RCC 7860 (cell line): ENCODE results near the gene PDE5A.
A peak's percentile ranks its signal among the peaks of the same experiment; 100 is the strongest.

Source experiments
- DNase-seq: peaks from one replicate; pipeline ENCODE4 v3.0.0-alpha.2; 2015; ENCODE audit warnings: low spot score
- FAIRE-seq: peaks from 2 replicates; lab custom pipeline; 2012; peaks lifted over from hg19 to GRCh38; lab: Jason Lieb, UNC

PDE5A gene

DNA sequence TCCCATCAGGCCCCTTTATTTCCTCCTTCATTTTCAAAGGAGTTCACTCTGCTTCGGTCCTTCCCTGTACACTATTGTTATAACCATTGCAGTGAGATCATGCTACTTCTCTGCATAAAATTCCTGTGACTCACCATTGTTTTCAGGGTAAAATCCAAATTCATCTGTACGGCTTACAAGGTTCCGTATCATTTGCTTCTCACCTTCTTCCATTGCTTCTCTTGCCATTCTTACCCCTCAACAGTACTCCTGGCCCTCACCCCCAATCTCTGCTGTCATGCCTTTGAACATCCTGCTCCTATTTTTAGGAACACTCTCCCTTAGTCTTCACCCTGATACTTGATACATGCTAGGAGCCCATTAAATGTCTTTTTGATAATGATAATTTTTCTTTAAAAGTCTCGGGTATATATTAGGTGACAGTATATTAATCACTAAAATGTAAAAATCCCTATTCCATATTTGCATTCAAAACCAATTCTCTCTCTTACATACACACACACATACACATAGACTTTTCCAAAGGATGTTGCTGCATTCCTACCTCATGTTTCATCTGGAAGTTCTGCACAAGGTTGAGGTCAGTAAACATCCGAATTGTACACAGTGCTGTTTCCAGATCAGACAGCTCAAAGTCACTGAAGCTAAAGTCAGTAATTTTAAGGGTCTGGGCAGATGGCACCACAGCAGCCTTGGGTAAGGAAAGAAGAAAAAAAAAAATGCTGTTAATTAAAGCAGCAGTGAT is 103.4 kb downstream of the PDE5A start:
- DNase-seq, result peak; percentile 29
- no peak for FAIRE-seq

DNA sequence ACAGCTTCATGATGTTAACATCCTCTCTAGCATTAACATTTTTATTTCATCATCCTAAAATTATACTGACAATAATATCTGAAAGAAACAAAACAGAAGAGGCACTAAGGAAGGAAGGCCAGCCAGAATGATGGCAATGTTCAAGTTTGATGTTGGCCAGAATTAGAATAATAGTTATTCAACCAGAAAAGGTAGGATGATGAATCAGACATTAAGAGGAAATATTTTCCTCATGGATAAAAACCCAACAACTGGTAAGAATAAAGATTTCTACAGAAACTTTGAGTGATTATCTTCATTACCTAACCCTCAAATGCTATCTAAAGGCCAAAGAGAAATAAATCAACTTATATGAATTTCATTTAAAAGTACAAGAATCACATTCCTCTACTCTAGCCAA is 105.2 kb downstream of the PDE5A start:
- no peak for FAIRE-seq
- DNase-seq, result no peak

DNA sequence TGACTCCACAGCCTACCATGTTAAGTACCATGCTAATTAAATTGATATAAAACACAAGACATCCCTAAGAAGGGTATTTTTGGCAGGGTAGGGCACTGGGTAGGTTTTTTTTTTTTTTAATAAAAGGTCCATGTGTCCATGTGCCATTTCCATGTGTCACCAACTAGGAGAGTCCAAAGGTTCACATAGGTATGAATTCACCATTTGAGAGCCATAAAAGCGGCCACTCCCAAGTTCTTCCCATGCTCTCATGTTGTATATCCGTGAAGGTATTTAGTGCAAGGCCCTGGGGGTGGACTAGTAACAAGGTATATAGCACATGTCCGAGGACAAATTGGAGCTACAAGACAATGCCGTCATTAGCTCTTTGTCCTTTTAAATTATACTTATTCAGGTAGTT is 107.3 kb downstream of the PDE5A start:
- FAIRE-seq, result no peak

DNA sequence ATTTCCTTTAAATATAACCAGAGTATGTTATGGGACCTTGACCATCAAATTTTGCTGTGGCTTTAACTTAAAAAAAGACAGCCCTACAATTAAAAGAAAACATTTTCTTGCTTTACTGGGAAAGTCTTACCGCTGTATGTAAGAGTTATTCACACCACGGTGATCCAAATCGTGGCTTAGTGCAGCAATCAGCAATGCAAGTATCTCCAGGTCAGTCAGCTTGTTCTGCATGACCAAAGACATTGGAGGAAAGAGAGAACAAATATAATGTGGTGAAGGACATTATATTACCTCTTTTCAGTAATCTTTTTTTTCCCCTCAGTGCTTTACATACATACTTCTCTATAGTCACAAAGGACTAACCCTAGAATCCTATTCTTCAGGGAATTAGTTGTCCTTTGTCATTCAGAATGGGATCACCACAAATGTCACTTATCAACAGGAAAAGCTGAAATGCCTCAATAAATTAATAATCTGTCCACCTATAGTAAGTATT is 109.6 kb downstream of the PDE5A start:
- no peak for DNase-seq
- FAIRE-seq, result no peak

More for the DNA sequence above, 107.3 kb downstream of the PDE5A start:
- DNase-seq, result no peak

DNA sequence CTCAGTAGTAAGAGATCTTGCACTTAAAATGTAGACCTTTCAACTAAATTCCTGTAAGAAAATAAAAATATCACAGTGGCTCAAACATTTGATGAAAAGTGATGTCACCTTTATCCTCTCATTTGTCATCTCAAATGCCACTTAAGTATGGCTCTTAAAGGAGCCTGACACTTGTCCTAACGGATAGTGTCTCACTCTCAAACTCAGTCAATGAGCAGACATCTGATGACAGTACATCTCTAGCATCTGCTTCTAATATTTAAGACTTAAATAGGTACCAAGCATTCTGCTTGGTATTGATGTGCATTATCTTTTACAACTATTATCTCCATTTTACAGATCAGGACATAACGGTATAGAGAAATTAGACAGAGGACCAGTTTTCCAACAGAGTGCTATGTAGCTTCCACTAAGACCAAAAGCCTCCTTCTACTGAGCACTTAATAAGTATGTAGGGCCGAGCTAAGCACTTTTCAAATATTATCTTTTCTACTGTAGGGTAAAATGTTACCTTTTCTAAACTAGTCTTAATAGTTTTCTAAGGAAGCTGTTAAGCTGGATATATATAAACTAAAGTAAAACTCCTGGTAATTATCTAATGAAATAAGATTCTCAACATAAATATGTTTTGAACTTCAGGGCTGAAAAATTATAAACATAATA is 110.2 kb downstream of the PDE5A start:
- no peak for DNase-seq
- FAIRE-seq, result no peak

DNA sequence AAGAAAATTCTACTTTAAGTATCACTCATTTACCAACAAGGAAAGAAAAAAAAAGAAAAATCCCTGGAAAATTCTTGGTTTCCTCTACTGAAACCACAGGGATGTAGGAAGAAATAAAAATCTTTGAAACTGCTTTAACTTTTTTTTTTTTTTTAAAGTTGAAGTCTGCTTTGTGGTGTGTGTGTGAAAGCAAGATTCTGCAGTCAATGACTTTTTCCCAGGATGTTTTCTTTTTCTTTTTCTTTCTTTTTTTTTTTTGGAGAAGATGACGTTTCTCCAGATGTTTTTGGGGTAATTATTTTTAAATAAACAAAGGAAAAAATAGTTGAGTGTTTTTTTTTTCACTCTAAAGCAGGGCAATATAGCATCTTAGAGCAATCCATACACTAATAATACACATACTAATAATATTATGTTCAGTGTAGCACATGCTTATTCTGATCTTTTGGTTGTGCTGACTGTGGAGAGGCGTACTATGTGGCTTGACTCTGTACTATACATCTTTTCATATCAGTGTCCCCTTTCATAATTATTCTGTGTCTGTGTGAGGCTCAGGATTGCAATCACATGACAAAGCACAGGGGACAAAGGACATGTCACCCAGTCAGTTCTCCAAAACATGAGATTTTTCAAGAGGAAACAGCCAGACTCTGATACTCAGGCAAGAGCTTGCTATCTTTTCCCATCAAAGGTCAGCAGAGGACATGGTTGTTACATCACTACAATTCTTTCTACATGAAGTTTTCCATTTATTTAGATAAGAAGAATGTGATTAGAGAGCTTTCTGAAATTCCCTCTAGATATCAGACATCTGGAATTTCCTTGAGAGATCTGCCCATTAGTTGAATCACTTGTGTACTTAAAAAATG is 111.0 kb downstream of the PDE5A start:
- DNase-seq (peak; percentile 22), FAIRE-seq (no peak)

DNA sequence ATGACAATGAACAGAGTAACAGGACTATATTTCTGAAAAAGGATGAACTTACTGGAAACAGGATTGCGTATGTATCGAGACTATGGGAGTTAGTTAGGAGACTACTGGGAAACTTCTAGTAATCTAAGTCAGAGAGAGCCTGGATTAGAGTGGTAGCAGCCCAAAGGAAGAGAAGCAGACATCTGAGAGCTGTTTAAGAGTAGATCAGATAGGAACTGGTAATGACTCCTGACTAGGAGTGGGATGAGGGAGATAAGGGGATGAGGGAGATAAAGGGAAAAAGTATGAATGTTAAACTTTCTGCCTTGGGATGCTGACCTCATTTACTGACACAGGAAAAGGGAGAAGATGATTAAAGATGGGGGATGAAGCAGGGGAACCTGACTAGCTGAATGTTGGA is 116.2 kb downstream of the PDE5A start:
- DNase-seq (no peak), FAIRE-seq (no peak)

DNA sequence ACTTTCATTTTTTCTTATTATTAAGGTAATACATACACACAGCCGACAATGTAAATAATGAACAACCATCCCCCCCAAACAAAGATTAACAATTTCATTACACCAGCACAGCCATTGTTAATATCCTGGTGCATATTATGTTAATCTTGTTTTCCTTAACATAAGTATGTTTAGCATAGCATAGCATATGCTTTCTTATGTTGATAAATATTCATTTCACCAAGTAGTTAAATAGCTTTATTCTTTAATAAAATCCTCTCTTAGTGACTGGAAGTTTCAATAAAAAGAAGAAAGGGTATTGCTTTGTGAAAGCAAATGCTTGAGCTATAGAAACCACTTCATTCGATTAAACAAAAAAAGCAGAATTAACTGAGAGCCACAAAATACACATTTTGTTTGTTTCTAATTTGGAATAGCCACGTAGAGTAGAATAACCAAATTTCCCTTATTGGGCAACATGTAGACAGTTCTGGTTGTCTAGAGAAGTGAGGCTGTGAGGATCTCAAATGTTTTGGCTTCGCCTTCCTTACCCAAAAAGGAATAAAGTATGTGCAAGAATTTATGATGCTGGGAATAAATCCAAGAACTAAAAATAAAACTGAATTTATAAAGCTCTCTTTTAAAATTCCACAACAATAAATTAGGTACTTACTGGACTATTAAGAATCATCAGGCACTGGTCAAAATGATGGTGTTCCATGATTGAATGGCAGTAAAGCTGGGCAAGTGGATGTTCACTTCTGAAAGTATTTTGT is 118.0 kb downstream of the PDE5A start:
- FAIRE-seq, result no peak

DNA sequence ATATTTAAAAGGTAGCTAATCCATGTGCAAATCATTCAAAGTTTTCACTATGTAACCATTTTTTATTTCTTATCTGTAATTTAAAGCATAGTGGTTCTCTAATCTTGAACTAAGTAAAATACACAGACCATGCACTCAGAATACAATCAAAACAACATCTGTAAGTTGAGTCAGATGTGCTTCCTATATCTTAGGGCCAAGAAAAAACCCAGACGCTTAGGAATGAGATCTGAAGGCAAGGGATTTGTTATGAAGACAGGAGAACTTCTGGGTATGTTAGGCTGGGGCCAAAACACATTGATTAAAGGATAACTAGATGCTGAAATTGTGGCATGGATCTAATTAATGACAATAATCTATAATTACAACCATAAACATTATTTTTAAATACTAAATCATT is 120.3 kb downstream of the PDE5A start:
- DNase-seq (no peak), FAIRE-seq (no peak)

More for the DNA sequence above, 118.0 kb downstream of the PDE5A start:
- DNase-seq, result no peak

DNA sequence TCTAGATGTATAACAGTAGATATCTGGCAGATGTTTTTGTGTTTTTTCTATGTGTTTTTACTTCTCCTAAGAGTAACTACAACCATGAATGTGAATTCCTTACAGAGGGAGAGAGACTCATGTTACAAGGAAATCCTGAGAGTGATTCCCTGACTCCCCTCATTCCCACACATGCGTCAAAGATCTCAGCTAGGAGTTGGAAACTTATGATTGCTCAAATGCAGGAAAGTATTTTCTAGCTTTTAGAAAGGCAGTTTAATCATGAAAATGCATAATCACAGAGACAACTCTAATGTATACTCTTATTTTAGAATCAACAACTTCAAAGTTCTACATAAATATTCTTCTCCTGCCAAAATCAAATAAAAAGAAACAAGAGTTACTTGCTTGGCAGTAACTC is 121.8 kb downstream of the PDE5A start:
- no peak for FAIRE-seq
- DNase-seq, result no peak

DNA sequence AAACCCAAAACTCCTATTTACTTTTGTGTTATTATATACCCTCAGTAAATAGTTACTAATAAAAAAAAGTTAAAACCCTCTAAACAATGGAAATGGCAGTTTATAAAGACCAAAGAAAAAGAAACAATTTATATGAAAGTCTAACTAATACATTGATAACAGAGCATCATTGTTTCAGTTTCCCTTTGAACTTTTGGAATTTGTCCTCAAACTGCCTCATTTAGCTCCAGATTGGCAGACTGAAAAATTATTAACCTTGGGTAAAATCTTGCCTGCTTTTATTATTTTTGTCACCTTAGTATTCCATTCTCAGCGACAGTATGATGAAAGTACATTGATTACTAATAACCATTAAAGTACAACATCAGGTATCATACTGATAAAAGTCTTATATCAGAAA is 124.0 kb downstream of the PDE5A start:
- FAIRE-seq, result no peak
- DNase-seq, result no peak

DNA sequence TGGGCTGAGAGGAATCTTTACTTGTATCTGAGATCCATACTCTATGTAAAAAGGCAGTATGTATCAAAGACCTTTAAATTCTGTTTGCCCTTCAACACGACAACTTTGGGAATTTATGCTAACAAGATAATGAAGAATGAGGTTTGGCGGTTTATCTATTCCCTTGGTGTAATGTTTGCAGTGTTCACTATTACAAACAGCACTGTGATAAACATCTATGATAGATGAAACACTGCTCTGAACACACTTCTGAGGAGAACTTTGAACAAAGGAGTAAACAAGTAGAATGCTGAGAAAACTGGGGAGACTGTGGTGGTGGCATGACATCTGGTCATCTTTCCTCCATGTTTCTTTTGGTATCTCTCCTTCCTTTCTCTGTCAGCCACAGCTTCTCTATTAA is 126.9 kb downstream of the PDE5A start:
- no peak for DNase-seq
- no peak for FAIRE-seq

DNA sequence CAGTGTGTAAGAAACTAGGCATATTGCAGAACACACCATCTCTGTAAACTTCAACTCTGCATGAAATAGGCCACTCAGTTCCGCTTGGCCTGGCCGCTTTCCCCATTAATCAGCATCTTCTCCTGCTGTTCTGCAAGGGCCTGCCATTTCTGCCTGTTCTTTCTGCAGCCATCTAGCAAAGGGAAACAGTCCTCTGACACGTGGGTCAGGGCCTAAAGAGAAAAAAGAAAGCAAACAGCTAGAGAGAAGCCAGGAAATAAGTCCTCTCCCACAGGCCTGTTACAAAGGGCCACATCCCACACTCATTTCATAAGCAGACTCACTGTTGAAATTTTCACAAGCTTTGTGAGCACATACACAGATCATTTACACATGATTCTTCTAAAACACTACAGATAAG is 130.1 kb downstream of the PDE5A start:
- DNase-seq (no peak), FAIRE-seq (no peak)

DNA sequence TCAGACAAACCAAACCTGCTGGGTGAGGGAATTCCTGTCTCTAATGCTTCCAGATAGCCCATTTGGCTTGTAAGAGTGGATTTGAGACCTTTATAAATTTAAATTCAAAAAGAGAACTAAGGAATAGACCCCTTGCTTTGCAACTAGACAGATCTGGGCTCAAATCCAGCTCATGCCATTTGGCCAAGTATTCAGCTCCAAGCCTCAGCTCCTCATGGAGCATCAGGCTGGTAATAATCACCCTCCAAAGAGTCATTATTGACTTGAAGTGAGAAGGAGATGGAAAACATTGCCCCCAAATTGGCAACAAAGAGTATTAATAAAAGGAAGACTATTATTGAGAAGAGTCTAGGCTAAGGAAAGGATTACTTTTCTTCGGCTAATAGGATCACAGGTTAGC is 134.7 kb downstream of the PDE5A start:
- DNase-seq (no peak), FAIRE-seq (no peak)

DNA sequence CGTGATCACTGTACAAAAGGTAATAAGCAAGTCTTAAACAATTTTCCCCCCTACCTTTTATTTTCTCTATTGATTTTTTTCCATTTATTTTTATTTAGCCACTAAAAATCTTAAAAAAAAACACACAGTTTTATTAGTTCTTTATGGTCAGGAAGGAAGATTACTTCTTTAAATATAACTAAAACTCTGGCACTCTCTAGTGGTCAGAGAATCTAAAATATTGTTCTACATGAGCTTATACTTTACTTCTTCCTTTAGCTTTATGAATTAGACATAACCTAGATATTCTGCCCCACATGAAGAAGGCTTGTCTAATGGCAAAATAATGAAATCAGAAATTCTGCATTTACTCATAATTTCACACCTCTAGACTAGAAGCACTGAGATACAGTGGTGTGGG is 135.2 kb downstream of the PDE5A start:
- DNase-seq (no peak), FAIRE-seq (peak; percentile 39)

DNA sequence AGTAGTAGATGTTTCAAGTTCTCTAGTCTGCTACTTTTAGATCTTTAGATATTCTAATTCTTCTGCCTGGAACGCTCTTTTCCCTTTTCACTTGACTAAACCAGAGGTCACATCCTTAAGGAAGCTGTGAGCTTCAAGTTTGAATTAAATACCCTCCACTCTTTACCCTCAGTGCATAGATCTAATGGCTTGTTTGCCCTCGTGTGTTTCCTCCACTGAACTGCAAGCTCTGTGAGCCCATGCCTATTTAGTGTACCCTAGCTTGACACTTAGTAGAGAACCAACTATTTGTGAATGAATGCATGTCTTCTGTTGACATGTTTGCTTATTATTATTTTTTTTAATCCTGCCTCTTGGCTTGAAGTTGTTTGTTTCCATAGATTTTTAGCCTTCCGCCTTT is 138.3 kb downstream of the PDE5A start:
- no peak for FAIRE-seq

DNA sequence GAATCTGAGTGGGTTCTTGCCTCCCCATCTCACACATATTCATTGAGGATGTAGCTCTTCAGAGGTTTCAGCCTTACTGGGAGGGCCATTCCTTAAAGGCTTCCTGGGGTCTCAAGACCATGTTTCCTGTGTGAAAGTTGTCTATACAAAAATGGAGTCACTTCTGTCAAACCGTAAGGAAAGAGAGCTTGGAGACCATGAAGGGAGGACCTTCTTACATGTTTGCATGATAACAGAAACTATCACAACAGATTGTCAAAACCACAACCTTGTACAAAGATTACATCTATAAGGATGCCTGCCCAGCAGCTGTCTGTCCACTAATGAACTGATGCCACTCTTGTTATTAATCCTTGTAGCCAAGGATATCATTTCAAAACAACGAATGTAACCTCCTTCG is 139.3 kb downstream of the PDE5A start:
- no peak for FAIRE-seq
- DNase-seq, result no peak

More for the DNA sequence above, 138.3 kb downstream of the PDE5A start:
- no peak for DNase-seq

DNA sequence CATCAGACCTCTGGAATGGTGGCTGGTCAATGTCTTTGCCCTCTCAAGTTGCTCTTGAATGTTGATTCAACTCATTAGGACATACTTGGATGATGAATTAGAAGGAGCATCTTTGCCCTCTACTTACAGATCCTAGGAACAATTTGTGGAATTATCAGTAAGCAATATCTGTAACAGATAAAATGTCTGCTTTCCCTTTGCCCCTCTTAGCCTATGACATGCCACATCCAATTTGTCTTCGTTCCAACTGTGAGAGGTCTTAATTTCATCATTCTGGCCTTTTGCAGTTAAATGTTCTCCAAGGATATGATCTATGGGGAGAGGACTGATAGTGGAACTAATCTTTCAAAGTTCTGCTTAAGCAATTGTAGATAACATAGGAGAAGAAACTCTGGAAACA is 148.3 kb downstream of the PDE5A start:
- FAIRE-seq (no peak), DNase-seq (no peak)

DNA sequence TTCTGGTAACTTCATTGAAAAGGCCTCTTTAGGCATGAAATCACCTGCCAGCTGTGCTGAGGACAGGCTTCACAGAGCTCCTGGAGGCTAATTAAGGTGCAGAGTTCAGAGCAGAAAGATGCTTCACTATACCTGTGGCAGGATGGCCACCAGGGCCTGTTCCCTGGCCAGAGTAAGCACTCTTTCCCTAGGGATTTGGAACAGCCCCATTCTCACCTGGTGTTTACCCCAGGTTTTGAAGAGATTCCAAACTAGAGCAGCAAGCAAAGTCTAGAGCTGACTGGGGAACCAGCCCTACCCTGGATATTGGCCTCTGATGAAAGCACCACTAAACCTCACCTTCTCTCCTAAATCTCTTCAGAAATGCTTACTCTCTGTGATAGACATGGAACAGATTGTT is 148.8 kb downstream of the PDE5A start:
- FAIRE-seq (no peak), DNase-seq (no peak)

DNA sequence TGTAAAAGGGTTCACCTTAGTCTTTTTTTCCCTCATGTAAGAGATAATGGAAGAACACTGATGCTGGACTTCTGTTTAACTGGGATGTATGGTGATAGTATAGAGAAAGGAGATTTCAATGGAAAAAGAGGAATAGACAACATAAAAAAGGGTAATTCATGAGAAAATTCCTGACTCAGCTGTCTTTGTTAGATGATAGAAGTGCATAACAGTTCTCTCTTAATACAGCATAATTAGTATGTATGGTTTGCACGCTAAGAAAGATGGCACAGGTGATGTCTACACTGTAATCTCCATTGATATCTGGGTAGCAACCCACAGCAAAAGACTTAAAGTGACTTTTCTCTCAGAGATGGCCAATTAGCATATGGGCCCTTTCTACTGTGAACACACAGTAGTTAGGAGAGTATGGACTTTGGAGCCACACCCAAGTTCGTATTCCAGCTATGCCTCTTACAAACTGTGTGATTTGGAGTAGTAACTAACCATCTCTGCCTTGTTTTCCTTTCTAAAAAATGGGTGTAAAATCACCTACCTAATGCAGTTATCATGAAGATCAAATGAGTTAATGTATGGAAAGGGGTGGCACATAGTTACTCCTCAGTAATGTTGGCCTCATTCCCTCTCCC is 149.3 kb downstream of the PDE5A start:
- DNase-seq (no peak), FAIRE-seq (no peak)
